Aorta (tissue), 5 donors: ENCODE measurements around the gene ARHGEF1. TPM values are rescaled to one million over a fixed set of nuclear protein-coding genes. Genes with fewer than 3 reads are reported as not detected.
A peak's percentile ranks its signal among the peaks of the same experiment; 100 is the strongest.

ENCODE experiments used
- ATAC-seq: fragments of 200-7000 bp; cut with Tn5 transposase; one replicate; pipeline ENCODE4 v1.9.1; 2022; ENCODE audit warnings: moderate library complexity; ENCODE audit not compliant: low FRiP score
- DNase-seq, 2 donors: peaks; one replicate each; pipeline ENCODE4 v3.0.0-alpha.2; 2020
- H3K27ac ChIP-seq, 2 donors: one replicate each; pipeline ENCODE4 v1.5.1; 2013; ENCODE audit warnings: low read length in 2 of 2, mild to moderate bottlenecking in 2 of 2, moderate library complexity in 2 of 2, control low read depth in 1 of 2, inconsistent platforms in 1 of 2, low read depth in 1 of 2
- H3K27me3 ChIP-seq, 2 donors: one replicate each; pipeline ENCODE4 v1.6.1; 2013; ENCODE audit warnings: control low read depth in 1 of 2, low read length in 1 of 2, mild to moderate bottlenecking in 1 of 2, moderate library complexity in 1 of 2; ENCODE audit not compliant: insufficient read depth in 2 of 2, control insufficient read depth in 1 of 2
- H3K36me3 ChIP-seq, 2 donors: one replicate each; pipeline ENCODE4 v1.6.1; 2013; ENCODE audit warnings: control low read depth in 1 of 2, low read length in 1 of 2, mild to moderate bottlenecking in 1 of 2; ENCODE audit not compliant: insufficient read depth in 2 of 2, control insufficient read depth in 1 of 2
- H3K4me1 ChIP-seq, 2 donors: one replicate each; pipeline ENCODE4 v1.6.1; 2013; ENCODE audit warnings: low read length in 2 of 2, control low read depth in 1 of 2, mild to moderate bottlenecking in 1 of 2, moderate library complexity in 1 of 2; ENCODE audit not compliant: insufficient read depth in 2 of 2, control insufficient read depth in 1 of 2
- H3K4me3 ChIP-seq, 2 donors: one replicate each; pipeline ENCODE4 v1.5.1; 2013; ENCODE audit warnings: low read length in 2 of 2, control low read depth in 1 of 2, mild to moderate bottlenecking in 1 of 2
- H3K9me3 ChIP-seq: one replicate; pipeline ENCODE4 v1.6.1; 2013; ENCODE audit warnings: mild to moderate bottlenecking, low read length; ENCODE audit not compliant: control insufficient read depth
- WGBS, 2 donors: extraction: QIAGEN DNeasy Blood & Tissue Kit; methylation state at CpG; one replicate each; pipeline ENCODE4 v1.1.7; 2013; 5-methylcytosine and 5-hydroxymethylcytosine counted together
- intact Hi-C, 2 donors: fragments of 100-400 bp; cut with DNase I; formaldehyde crosslinking; loops; one replicate each; pipeline versions ENCODE4 v1.14.2 to v1.15.0; 2022
- polyA plus RNA-seq, 2 donors: library from polyadenylated mRNA; stranded (reverse); fragments of 200-250 nt; gene quantifications; one replicate each; pipeline ENCODE4 v1.2.3, GENCODE V29; 2013
- total RNA-seq, 2 donors: library from RNA; stranded (reverse); fragmentation: NEBNext Ultra II Directional; extraction: Animal tissue kit (Norgen Biotek cat#: 25700); gene quantifications; one replicate each; pipeline ENCODE4 v1.2.1, GENCODE V29; 2021
- donor health status: healthy with polysubstance abuse.
- donor health status: Bipolar disorder and iron deficiency.
- donor health status: DM: no; HTN: no; CAD: no.
- donor health status: DM: no; HTN: no; CAD: no.
- donor health status: DM: yes; HTN: yes; CAD: no.

Gene ARHGEF1
- total and polyA plus RNA-seq, 4 donors = 29.8 to 163 (median 116) TPM

- DNase-seq = no peak
- H3K4me3 ChIP-seq = no peak overlapping the region
- H3K9me3 ChIP-seq = no peaks in the 10 kb centered on the region
- no peak overlapping the region for H3K27ac ChIP-seq
- intact Hi-C loops = no loop called here
- H3K4me1 ChIP-seq = no peaks in the 10 kb centered on the region
- ATAC-seq = no peak
- no peaks in the 10 kb centered on the region for H3K27me3 ChIP-seq
- peaks cover 5 to 6% of the 10 kb centered on the region in 2 donors for H3K36me3 ChIP-seq
- 78 to 83% methylated on average over 17 to 19 of the region's 19 CpGs for WGBS, 2 donors
Observed at GRCh38 chr19:41895745-41896580, 13.0 kb downstream of the ARHGEF1 start.

GRCh38 chr19:41896581-41896942 lies 13.6 kb downstream of the ARHGEF1 start:
- Histone ChIP-seq H3K9me3 (no peaks in the 10 kb centered on the region), H3K27me3 (no peaks in the 10 kb centered on the region), H3K4me3 (no peak overlapping the region), H3K36me3 (peaks cover 5 to 6% of the 10 kb centered on the region in 2 donors), H3K4me1 (no peaks in the 10 kb centered on the region), H3K27ac (no peak overlapping the region)
- ATAC-seq = no peak
- no peak for DNase-seq
- intact Hi-C loops = no loop called here
- WGBS, 2 donors = 80 to 91% methylated on average over 1 of the region's 1 CpG

GRCh38 chr19:41897181-41897580 lies 14.2 kb downstream of the ARHGEF1 start:
- 90 to 91% methylated on average over 2 to 3 of the region's 3 CpGs for WGBS, 2 donors
- H3K4me1 ChIP-seq = no peaks in the 10 kb centered on the region
- intact Hi-C loops = no loop called here

GRCh38 chr19:41897820-41898219 lies 14.8 kb downstream of the ARHGEF1 start:
- Histone ChIP-seq H3K4me3 (no peak overlapping the region), H3K9me3 (no peaks in the 10 kb centered on the region), H3K27ac (no peak overlapping the region), H3K36me3 (peaks cover 6 to 13% of the 10 kb centered on the region in 2 donors), H3K4me1 (no peaks in the 10 kb centered on the region), H3K27me3 (no peaks in the 10 kb centered on the region)
- DNase-seq (no peak), ATAC-seq (no peak)
- intact Hi-C loops = no loop called here
- WGBS, 2 donors = 85 to 87% methylated on average over 22 to 24 of the region's 24 CpGs

More at GRCh38 chr19:41897181-41897580, 14.2 kb downstream of the ARHGEF1 start:
- peaks cover 6 to 10% of the 10 kb centered on the region in 2 donors for H3K36me3 ChIP-seq
- no peak overlapping the region for H3K27ac ChIP-seq
- no peaks in the 10 kb centered on the region for H3K9me3 ChIP-seq
- H3K27me3 ChIP-seq = no peaks in the 10 kb centered on the region
- no peak for ATAC-seq
- DNase-seq = no peak
- no peak overlapping the region for H3K4me3 ChIP-seq

GRCh38 chr19:41898235-41898634 lies 15.3 kb downstream of the ARHGEF1 start:
- ATAC-seq (peak; percentile 27), DNase-seq (no peak)
- WGBS, 2 donors = 90 to 91% methylated on average over 15 of the region's 15 CpGs
- Histone ChIP-seq H3K4me3 (no peak overlapping the region), H3K9me3 (no peaks in the 10 kb centered on the region), H3K36me3 (peaks cover 6 to 13% of the 10 kb centered on the region in 2 donors), H3K27ac (no peak overlapping the region), H3K4me1 (no peaks in the 10 kb centered on the region), H3K27me3 (no peaks in the 10 kb centered on the region)
- intact Hi-C loops = no loop called here

- no peaks in the 10 kb centered on the region for H3K4me1 ChIP-seq
- H3K27ac ChIP-seq = no peak overlapping the region
- no peak overlapping the region for H3K4me3 ChIP-seq
- DNase-seq (no peak), ATAC-seq (no peak)
- no peaks in the 10 kb centered on the region for H3K9me3 ChIP-seq
- H3K36me3 ChIP-seq = peaks cover 6 to 14% of the 10 kb centered on the region in 2 donors
- 93 to 94% methylated on average over 20 to 21 of the region's 21 CpGs for WGBS, 2 donors
- intact Hi-C loops = no loop called here
- H3K27me3 ChIP-seq = no peaks in the 10 kb centered on the region
Observed at GRCh38 chr19:41901707-41902360, 18.9 kb downstream of the ARHGEF1 start.

- no peak overlapping the region for H3K27ac ChIP-seq
- no peaks in the 10 kb centered on the region for H3K4me1 ChIP-seq
- H3K9me3 ChIP-seq = no peaks in the 10 kb centered on the region
- WGBS, 2 donors = 89 to 94% methylated on average over 17 of the region's 17 CpGs
- H3K27me3 ChIP-seq = no peaks in the 10 kb centered on the region
- H3K4me3 ChIP-seq = no peak overlapping the region
- no peak for ATAC-seq
- intact Hi-C loops = no loop called here
- DNase-seq = no peak
- H3K36me3 ChIP-seq = peaks cover 6 to 14% of the 10 kb centered on the region in 2 donors
Observed at GRCh38 chr19:41902594-41902993, 19.6 kb downstream of the ARHGEF1 start.

GRCh38 chr19:41903193-41903953 lies 20.4 kb downstream of the ARHGEF1 start:
- DNase-seq = no peak
- H3K27me3 ChIP-seq = no peaks in the 10 kb centered on the region
- no peaks in the 10 kb centered on the region for H3K4me1 ChIP-seq
- H3K36me3 ChIP-seq = peaks cover 6 to 12% of the 10 kb centered on the region in 2 donors
- H3K4me3 ChIP-seq = no peak overlapping the region
- H3K27ac ChIP-seq = no peak overlapping the region
- ATAC-seq = peak; percentile 24
- WGBS, 2 donors = 87 to 88% methylated on average over 19 of the region's 19 CpGs
- intact Hi-C loops = no loop called here
- no peaks in the 10 kb centered on the region for H3K9me3 ChIP-seq
